MCF 10A (cell line): ENCODE data around the gene MOK. TPM values are rescaled to one million over a fixed set of nuclear protein-coding genes. Genes with fewer than 3 reads are reported as not detected.
"Not testable (repeated sequence)": the region's sequence is repeated elsewhere in the genome, so short reads cannot be mapped to it uniquely, and the experiment has no call there.

ENCODE experiments used
- BruUV-seq: library from RNA; stranded (reverse); fragments of 400-500 nt; replicated peaks from 2 replicates; lab custom pipeline; 2021; lab: Mats Ljungman, UMichigan
- CTCF ChIA-PET: fragments of 300-600 bp; sonication (Branson Sonifier 250); formaldehyde crosslinking; extraction: SDS; loops from one replicate; lab custom pipeline; 2021; ENCODE audit warnings: antibody characterized with exemption, inconsistent platforms; lab: Yijun Ruan, JAX
- POLR2A ChIA-PET: fragments of 300-600, 350-650 bp; sonication (Branson Sonifier 250); formaldehyde crosslinking; extraction: SDS; loops from one replicate; lab custom pipeline; 2020; ENCODE audit warnings: antibody characterized with exemption, inconsistent platforms; lab: Yijun Ruan, JAX
- DNase-seq: peaks from one replicate; pipeline ENCODE4 v3.0.0-alpha.2; 2018; ENCODE audit not compliant: unreplicated experiment
- H3K27ac Mint-ChIP-seq: one replicate; pipeline ENCODE4 v1.8.0; 2022; ENCODE audit warnings: mild to moderate bottlenecking, low read depth, mixed read lengths; ENCODE audit not compliant: unreplicated experiment
- H3K27me3 Mint-ChIP-seq: one replicate; pipeline ENCODE4 v1.8.0; 2022; ENCODE audit warnings: mixed read lengths; ENCODE audit not compliant: insufficient read depth, unreplicated experiment
- H3K36me3 Mint-ChIP-seq: one replicate; pipeline ENCODE4 v1.8.0; 2022; ENCODE audit warnings: mild to moderate bottlenecking, moderate library complexity, mixed read lengths; ENCODE audit not compliant: insufficient read depth, unreplicated experiment
- H3K4me1 Mint-ChIP-seq: one replicate; pipeline ENCODE4 v1.8.0; 2022; ENCODE audit warnings: mixed read lengths; ENCODE audit not compliant: insufficient read depth, unreplicated experiment
- H3K4me3 Mint-ChIP-seq: one replicate; pipeline ENCODE4 v1.8.0; 2022; ENCODE audit warnings: mild to moderate bottlenecking, moderate library complexity, mixed read lengths; ENCODE audit not compliant: unreplicated experiment
- H3K9me3 Mint-ChIP-seq: one replicate; pipeline ENCODE4 v1.8.0; 2022; ENCODE audit warnings: mixed read lengths; ENCODE audit not compliant: unreplicated experiment
- CTCF ChIP-seq: fragments of 200-600 bp; IDR thresholded peaks from one replicate; pipeline ENCODE4 v1.8.0; 2022; ENCODE audit warnings: antibody characterized with exemption, mild to moderate bottlenecking; ENCODE audit not compliant: unreplicated experiment
- intact Hi-C: fragments of 100-400 bp; cut with micrococcal nuclease; formaldehyde crosslinking; loops from 2 replicates; pipeline ENCODE4 v1.14.1; 2022
- total RNA-seq: library from RNA; stranded (reverse); gene quantifications from 2 replicates; pipeline ENCODE4 v1.2.3, GENCODE V29; 2022

Gene MOK
- total RNA-seq, 1 experiment from 2014 or later, result 98.9 TPM

- peaks cover 16% of the 10 kb centered on the region for H3K4me1 Mint-ChIP-seq
Measured at GRCh38 chr14:102315121-102315520, 10.2 kb upstream of the MOK start.

GRCh38 chr14:102314242-102315011, 9.5 kb upstream of the MOK start:
- DNase-seq, result peak; percentile 81
- intact Hi-C loops, result loop anchor here (1.0 to 10.0 kb wide), 3 partner anchors 79 to 540 kb away; partner anchors contain the start of gene DYNC1H1
- POLR2A ChIA-PET, result interaction anchor here (0.7 to 4.7 kb wide), 8 partner anchors 10 to 176 kb away, joined by 3 to 29 read pairs (median 6); partner anchors contain the start of genes MOK and WDR20
- peaks cover 16% of the 10 kb centered on the region for H3K4me1 Mint-ChIP-seq
- H3K9me3 Mint-ChIP-seq, result no peaks in the 10 kb centered on the region
- CTCF ChIA-PET, result interaction anchor here (0.5 to 2.5 kb wide), 25 partner anchors 8 to 1983 kb away, joined by 3 to 20 read pairs (median 4); partner anchors contain the start of gene MOK
- no peaks in the 10 kb centered on the region for H3K27me3 Mint-ChIP-seq
- BruUV-seq, result no TSS peak
- peaks cover 14% of the 10 kb centered on the region for H3K36me3 Mint-ChIP-seq
- peak overlapping the region; percentile 40 for H3K27ac Mint-ChIP-seq
- peak overlapping the region; percentile 73 for H3K4me3 Mint-ChIP-seq
- TF ChIP-seq CTCF, result peak; percentile 98

More at GRCh38 chr14:102315121-102315520, 10.2 kb upstream of the MOK start:
- no peak overlapping the region for H3K27ac Mint-ChIP-seq
- BruUV-seq, result no TSS peak
- no peak for TF ChIP-seq CTCF
- POLR2A ChIA-PET, result interaction anchor here (1.4 to 4.7 kb wide), 4 partner anchors 11 to 176 kb away, joined by 5 to 29 read pairs (median 6); partner anchors contain the start of gene MOK
- no peaks in the 10 kb centered on the region for H3K27me3 Mint-ChIP-seq
- CTCF ChIA-PET, result interaction anchor here (0.6 to 2.5 kb wide), 13 partner anchors 9 to 353 kb away, joined by 3 to 20 read pairs (median 3); no protein-coding TSS in a partner anchor
- H3K4me3 Mint-ChIP-seq, result peak overlapping the region; percentile 73
- no peak for DNase-seq
- no peaks in the 10 kb centered on the region for H3K9me3 Mint-ChIP-seq
- intact Hi-C loops, result loop anchor here (5.0 to 10.0 kb wide), 2 partner anchors 353 to 540 kb away; partner anchors contain the start of gene DYNC1H1
- peaks cover 14% of the 10 kb centered on the region for H3K36me3 Mint-ChIP-seq

GRCh38 chr14:102303664-102304063, 1.3 kb downstream of the MOK start:
- intact Hi-C loops, result no loop called here
- peaks cover 13% of the 10 kb centered on the region for H3K36me3 Mint-ChIP-seq
- peak overlapping the region; percentile 55 for H3K4me3 Mint-ChIP-seq
- H3K9me3 Mint-ChIP-seq, result no peaks in the 10 kb centered on the region
- no TSS peak for BruUV-seq
- H3K27ac Mint-ChIP-seq, result peak overlapping the region; percentile 2
- H3K4me1 Mint-ChIP-seq, result peaks cover 7% of the 10 kb centered on the region
- no peak for TF ChIP-seq CTCF
- ChIA-PET CTCF (interaction anchor here (0.6 to 1.5 kb wide), 8 partner anchors 10 to 343 kb away, joined by 3 to 5 read pairs (median 4); no protein-coding TSS in a partner anchor), POLR2A (interaction anchor here (1.1 to 3.6 kb wide), 8 partner anchors 9 to 48 kb away, joined by 3 to 29 read pairs (median 8); no protein-coding TSS in a partner anchor)
- no peaks in the 10 kb centered on the region for H3K27me3 Mint-ChIP-seq
- DNase-seq, result no peak

GRCh38 chr14:102298303-102299070, 6.5 kb downstream of the MOK start:
- CTCF ChIA-PET, result interaction anchor here (0.8 to 1.3 kb wide), 3 partner anchors 15 to 86 kb away, joined by 3 to 6 read pairs (median 4); no protein-coding TSS in a partner anchor
- H3K36me3 Mint-ChIP-seq, result not testable (repeated sequence)

More at GRCh38 chr14:102298303-102299070, 6.5 kb downstream of the MOK start:
- intact Hi-C loops, POLR2A ChIA-PET, H3K4me3 Mint-ChIP-seq, H3K27me3 Mint-ChIP-seq, DNase-seq, H3K27ac Mint-ChIP-seq, H3K9me3 Mint-ChIP-seq, BruUV-seq: not testable (repeated sequence)
- H3K4me1 Mint-ChIP-seq, result peaks cover 10% of the 10 kb centered on the region
